Measurements from ENCODE around the gene GPC6.

- TF ChIP-seq EZH2 (IDR thresholded peaks at IDR 0.05; ENCODE audit: borderline replicate concordance): no peak
- TF ChIP-seq CTCF (IDR thresholded peaks at IDR 0.05; ENCODE audit: poor library complexity): no peak
Observed at GRCh38 chr13:93956426-93956825, 729.8 kb downstream of the GPC6 start.
